HG03558 (cell line): ENCODE measurements around the gene GP1BA.

ENCODE experiments used
- ATAC-seq: cut with Tn5 transposase; IDR thresholded peaks from one replicate; pipeline ENCODE4 v1.9.1; 2021; ENCODE audit warnings: moderate number of reproducible peaks; ENCODE audit not compliant: unreplicated experiment; ENCODE audit errors: extremely low read depth

GP1BA gene

DNA sequence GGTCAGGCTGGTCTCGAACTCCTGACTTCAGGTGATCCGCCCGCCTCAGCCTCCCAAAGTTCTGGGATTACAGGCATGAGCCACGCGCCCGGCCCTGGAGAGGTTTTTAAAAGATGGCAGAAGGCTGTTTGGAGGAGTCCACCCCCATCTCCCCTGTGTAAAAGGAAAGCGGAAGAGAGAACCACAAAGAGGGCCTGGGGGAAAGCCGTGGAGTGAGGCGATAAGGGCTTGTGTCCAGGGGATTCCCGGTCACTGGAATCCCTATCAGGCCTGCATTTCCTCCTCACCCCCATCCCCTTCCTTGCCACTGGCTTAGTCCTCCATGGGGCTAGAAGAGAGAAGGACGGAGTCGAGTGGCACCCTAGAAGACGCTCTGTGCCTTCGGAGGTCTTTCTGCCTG is at the start of gene GP1BA:
GP1BA (plus strand) TSS at position 315 of the 400 bp plus-strand sequence. CDS start 328 bp downstream, outside the sequence.
- ATAC-seq = no peak

DNA sequence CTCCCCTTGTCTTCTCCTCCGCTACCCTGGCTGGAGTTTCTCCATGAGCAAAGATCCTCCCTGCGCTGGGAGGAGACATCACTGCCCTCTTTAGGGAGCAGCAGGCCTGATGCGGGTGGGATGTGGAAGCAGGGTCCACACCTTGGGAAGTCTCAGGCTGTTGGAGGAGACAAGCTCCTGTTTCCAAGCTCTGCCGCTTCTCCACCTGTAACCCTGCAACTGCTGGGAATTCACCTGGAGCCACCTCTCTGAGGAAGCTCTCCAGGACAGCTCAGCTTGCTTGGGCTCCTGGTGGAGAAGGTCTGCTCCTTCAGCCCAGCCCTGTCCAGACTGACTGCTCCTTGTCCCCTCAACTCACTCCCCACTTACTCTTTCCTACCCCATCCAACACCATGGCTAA is 47.6 kb upstream of the GP1BA start:
- no peak for ATAC-seq

DNA sequence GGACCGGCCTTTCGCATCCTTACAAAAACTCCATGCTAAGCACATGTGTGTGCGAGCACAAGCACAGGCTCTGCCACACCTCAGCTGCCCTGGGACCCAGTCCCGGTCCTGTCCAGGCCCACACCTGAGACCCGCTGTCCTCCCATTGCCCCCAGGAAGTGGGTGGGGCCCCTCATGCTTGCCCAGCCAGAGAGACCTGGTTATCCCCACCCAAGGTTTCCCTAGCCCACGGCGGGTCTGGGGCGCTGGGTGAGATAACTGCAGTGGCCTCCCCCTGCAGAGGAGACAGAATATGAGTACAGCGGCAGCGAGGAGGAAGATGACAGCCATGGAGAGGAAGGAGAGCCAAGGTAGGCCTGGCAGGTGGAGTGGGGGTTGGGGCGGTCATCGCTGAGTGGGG is 45.2 kb upstream of the GP1BA start:
- ATAC-seq = no peak

DNA sequence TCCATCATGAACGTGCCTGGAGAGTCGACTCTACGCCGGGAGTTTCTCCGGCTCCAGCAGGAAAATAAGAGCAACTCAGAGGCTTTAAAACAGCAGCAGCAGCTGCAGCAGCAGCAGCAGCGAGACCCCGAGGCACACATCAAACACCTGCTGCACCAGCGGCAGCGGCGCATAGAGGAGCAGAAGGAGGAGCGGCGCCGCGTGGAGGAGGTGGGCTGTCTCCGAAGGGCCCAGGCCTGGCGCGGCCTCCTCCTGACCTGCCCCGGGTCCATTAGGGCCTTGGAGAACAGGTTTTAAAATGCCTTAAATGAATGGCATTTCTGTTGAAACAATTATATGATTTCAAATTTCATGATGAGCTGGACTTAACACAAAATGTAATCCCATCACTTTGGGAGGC is 44.5 kb upstream of the GP1BA start:
- no peak for ATAC-seq

DNA sequence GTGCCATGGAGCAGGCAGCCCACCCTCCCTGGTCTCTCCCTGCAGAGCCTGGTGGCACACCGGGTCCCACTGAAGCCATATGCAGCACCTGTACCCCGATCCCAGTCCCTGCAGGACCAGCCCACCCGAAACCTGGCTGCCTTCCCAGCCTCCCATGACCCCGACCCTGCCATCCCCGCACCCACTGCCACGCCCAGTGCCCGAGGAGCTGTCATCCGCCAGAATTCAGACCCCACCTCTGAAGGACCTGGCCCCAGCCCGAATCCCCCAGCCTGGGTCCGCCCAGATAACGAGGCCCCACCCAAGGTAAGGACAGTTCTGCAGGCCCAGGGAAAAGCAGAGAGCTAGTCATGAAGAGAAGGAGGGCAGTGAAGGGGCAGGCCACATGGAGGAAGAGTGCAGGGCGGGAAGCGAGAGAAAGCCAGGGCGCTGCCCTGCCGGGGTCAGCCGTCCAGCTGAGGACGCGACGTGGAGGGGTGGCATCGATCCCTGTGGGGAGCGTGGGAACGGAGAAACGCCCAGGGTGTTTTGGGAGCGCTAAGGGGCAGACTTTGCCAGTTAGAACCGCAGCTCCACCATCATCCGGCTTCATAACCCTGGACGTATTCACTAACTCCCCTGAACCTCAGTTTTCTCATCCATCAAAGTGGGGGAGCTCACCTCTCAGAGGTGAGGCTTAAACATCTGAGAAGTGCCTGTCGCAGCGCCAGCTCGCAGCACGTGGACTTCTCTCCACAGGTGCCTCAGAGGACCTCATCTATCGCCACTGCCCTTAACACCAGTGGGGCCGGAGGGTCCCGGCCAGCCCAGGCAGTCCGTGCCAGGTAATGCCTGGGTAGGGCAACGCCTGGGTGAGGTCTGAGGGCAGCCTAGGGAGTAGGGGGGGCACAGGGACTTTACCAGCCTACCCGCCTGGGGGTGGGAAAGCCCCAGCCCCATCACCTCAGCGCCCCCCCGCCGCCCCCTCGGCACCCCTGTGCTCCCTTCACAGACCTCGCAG is 40.4 kb upstream of the GP1BA start:
- no peak for ATAC-seq

DNA sequence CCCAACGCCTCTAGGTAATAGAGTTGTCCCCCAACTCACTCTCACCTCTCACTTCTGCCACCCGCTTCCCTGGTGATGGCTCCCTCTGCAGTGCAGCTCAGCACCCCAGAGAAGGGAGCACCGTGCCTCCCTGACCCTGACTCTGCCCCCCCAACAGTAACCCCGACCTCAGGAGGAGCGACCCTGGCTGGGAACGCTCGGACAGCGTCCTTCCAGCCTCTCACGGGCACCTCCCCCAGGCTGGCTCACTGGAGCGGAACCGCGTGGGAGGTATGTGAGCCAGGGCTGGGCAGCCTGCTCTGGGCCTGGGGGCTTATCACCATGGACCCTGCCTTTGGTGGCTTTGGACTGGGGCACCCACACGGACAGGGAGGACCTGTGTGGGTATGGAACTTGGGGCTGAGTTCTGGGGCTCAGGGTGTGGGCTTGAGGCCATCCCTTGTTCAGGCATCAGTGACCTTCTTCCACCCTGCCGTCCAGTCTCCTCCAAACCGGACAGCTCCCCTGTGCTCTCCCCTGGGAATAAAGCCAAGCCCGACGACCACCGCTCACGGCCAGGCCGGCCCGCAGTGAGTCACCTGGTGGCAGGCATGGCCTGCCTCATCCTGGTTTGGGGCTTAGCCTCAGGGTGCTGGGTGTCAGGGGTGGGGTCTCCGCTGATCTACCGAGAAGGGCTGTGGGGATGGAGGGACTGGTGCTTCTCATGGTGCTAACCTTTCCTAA is 39.4 kb upstream of the GP1BA start:
- no peak for ATAC-seq

DNA sequence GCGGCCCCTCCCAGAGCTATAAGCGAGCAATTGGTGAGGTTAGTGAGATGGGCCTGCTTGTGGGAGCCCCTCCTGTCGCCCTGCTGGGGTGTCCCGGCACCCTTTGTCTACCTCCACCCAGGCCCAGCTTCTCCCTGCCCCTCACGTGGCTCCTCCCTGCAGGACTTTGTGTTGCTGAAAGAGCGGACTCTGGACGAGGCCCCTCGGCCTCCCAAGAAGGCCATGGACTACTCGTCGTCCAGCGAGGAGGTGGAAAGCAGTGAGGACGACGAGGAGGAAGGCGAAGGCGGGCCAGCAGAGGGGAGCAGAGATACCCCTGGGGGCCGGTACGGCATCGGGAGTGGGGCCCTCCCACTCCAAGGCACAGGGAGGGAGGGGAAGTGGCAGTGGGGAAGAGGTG is 38.8 kb upstream of the GP1BA start:
- ATAC-seq = no peak

DNA sequence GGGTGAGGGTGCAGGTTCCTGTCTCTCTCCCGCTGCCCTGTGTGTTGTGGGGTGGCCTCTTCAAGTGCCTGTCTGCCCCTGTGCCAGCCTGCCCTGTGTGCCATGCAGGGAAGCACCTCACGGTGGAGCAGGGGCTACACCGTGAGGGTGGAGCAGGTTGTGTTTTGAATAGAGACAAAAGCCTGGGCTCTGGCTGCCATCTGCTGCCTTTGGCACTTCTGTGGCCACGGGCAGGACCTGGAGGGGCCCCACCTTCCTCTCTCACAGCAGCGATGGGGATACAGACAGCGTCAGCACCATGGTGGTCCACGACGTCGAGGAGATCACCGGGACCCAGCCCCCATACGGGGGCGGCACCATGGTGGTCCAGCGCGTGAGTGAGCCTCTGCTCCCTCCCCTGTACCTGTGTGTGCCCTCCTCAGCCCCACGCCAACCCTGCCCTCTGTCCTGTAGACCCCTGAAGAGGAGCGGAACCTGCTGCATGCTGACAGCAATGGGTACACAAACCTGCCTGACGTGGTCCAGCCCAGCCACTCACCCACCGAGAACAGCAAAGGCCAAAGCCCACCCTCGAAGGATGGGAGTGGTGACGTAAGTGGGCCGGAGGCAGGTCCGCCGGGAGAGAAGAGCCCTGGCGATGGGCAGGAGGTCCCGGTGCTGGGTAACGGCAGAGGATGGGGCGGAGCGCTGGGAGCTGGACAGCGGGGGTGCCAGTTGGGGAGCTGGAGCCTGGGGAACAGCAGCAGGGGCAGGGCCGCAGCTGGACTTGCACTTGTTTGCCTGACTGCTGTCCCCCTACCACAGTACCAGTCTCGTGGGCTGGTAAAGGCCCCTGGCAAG is 38.1 kb upstream of the GP1BA start:
- ATAC-seq = no peak

DNA sequence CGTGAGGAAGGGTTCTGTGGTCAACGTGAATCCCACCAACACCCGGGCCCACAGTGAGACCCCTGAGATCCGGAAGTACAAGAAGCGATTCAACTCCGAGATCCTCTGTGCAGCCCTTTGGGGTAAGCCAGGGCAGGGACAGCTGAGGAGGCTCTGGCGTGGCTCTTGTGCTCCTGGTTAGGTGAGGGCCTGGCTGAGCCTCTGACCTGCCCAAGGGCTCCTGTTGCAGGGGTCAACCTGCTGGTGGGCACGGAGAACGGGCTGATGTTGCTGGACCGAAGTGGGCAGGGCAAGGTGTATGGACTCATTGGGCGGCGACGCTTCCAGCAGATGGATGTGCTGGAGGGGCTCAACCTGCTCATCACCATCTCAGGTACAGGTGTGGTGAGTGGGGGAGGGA is 37.0 kb upstream of the GP1BA start:
- no peak for ATAC-seq

DNA sequence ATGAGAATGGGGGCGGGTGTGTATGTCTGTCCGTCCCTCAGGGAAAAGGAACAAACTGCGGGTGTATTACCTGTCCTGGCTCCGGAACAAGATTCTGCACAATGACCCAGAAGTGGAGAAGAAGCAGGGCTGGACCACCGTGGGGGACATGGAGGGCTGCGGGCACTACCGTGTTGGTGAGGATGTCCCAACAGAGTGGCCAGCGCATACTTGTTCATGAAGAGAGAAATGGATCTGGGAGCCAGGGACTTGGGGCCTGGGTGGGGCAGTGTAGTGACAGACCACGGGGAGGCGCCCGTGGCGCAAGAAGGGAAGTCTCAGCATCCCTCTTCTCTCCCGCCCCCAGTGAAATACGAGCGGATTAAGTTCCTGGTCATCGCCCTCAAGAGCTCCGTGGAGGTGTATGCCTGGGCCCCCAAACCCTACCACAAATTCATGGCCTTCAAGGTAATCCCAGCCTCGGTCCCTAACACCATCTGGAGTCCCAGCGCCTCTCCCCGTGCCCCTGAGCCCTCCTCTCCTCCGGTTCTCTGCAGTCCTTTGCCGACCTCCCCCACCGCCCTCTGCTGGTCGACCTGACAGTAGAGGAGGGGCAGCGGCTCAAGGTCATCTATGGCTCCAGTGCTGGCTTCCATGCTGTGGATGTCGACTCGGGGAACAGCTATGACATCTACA is 36.3 kb upstream of the GP1BA start:
- no peak for ATAC-seq

DNA sequence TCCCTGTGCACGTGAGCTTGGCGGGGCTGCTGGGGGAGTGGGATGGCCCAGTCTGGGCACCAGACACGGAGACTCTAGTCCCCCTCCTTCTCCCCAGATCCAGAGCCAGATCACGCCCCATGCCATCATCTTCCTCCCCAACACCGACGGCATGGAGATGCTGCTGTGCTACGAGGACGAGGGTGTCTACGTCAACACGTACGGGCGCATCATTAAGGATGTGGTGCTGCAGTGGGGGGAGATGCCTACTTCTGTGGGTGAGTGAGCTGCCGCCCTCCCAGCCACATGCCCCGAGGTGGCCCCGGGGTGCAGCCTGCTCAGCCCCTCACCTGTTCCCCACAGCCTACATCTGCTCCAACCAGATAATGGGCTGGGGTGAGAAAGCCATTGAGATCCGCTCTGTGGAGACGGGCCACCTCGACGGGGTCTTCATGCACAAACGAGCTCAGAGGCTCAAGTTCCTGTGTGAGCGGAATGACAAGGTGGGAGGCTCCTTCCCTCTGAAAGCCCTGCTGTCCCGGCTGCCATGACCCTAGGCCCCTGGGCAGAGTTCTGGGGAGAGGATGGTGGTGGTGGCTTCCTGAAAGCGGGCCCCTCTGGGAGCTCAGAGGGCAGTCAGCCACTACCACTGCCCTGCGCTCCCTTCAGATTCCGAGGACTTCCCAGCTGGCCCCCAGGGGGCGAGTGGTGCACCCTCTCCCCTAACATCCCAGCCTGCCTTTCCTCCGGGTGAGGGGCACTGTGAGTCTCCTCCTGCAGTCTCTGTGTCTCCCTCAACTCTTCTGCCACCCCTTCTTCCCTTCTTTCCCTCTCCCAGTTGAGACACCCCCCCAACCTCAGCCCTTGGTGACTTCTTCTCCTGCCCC is 35.5 kb upstream of the GP1BA start:
- no peak for ATAC-seq

DNA sequence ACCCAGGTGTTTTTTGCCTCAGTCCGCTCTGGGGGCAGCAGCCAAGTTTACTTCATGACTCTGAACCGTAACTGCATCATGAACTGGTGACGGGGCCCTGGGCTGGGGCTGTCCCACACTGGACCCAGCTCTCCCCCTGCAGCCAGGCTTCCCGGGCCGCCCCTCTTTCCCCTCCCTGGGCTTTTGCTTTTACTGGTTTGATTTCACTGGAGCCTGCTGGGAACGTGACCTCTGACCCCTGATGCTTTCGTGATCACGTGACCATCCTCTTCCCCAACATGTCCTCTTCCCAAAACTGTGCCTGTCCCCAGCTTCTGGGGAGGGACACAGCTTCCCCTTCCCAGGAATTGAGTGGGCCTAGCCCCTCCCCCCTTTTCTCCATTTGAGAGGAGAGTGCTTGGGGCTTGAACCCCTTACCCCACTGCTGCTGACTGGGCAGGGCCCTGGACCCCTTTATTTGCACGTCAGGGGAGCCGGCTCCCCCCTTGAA is 34.8 kb upstream of the GP1BA start:
- no peak for ATAC-seq

DNA sequence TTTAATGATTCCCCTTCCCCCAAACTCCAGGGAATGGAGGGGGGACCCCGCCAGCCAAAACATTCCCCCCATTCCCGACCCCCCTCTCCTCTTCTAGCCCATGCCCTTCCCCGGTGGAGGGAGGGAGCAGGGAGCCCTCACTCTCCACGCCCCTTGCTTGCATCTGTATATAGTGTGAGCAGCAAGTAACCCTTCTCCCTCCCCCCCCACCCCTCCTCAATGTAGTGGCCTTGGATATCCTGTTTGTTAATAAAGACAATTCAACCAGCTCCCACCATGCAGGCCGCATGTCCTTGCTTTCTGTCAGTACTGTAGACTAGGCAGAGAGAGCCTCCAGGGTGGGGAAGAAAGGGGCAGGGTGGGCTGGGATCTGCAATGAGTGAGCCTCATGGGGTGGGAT is 34.3 kb upstream of the GP1BA start:
- no peak for ATAC-seq

DNA sequence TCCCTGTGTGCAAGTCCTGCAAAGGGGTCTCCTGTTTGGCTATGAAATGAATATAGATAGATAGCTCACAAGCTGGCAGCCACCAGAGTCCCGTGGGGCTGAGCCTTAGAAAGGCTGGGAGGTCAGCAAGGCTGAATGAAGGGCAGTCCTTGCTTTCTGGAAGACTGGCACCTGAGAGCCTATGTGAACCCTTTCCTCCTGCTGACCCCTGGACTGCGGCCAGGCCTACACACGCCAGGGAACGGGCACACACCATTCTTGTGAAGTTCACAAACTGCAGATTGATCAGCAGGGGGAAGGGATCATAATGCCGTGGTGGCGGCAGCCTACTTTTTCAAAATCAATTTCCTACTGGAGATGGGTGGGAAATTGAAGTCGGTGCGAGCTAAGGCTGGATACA is 33.7 kb upstream of the GP1BA start:
- no peak for ATAC-seq

DNA sequence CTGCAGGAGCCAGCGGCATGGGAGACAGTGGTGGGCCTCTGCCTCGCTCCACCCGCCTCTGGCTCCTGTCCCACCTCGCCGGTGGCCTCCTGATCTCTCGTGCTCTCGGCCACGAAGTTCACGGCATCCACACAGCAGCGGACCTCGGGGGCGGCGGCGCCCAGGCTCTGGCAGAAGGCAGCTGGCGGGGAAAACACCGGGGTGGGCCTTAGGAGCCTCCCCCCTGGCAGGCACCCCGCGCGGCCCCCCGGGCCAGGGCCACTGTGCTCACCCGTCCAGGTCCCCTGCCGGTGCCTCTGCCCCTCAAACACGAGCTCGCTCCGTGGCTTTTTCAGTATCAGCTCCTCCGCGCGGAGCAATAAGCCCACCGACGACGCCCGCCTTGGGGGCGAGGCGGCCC is 33.1 kb upstream of the GP1BA start:
- no peak for ATAC-seq

DNA sequence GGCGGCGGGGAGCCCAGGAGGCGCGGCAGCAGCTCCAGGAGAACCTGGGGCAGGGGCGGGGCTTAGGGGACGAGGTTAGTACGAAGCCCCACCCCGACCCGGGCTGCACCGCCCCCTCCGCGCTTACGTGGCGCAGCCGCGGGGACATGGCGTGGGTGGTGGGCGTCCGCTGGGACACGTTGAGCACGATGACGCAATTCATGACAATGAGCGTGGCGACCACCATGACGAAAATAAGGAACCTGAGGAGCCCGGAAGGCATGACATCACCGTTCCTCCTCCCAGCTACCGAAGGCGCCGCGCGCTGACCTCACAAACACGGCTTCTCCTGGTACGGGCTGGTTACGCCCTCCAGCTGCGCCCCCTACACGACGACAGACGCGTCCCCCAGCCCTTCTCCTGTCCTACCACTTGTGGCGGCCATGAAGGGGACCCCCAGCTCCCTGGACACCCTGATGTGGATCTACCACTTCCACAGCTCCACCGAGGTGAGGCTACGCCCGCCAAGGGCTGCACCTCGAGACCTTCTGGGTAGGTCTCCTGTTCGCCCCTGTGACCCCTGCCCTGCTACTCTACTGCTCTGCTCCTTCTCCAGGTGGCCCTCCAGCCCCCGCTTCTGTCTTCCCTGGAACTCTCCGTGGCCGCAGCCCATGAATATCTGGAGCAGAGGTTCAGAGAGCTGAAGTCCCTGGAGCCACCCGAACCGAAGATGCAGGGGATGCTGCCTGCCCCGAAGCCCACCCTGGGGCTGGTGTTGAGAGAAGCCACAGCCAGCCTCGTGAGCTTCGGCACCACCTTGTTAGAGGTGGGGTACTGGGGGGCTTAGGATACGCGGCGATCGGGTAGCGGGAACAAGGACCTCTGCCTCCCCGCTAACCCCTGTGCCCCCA is 32.5 kb upstream of the GP1BA start, which contains the start of gene C17orf107:
C17orf107 (plus strand) TSS at position 196 of the 890 bp plus-strand sequence; CDS start at position 423, 227 bp downstream.
- no peak for ATAC-seq

DNA sequence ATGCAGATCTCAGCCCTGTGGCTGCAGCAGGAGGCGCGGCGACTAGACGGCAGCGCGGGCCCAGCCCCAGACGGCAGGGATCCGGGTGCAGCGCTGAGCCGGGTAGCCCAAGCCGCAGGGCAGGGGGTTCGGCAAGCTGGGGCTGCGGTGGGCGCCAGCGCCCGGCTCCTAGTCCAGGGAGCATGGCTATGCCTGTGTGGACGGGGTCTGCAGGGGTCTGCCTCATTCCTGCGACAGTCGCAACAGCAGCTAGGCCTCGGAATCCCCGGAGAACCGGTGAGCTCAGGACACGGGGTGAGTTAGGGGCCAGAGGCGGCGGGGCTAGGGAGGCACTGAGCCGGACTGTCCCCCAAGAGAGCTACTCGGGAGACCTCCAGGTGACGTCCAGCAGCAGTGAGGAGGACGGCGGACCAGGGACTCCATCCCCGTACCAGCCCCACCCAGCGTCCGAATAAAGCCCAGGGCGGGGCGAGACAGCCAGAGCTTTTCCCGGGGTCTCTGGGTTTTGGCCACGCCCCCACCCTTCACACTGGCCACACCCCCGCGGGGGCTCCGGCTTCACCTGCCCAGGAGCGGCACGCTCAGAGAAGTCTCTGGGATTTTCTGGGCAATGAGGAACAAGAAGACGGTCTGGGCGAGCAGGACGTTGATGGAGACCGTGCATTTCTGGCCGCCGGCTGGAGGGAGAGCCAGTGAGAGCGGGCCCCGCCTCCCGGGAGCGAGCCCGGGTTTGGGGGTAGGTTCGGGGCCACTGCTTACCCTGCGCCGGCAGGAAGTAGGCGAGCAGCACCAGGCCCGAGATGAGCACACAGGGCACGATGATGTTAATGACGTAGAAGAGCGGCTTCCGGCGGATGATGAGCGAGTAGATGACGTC is 31.6 kb upstream of the GP1BA start:
- no peak for ATAC-seq
